Panc1 (cell line): ENCODE data around the gene LRRTM3.

Experiments used
- POLR2AphosphoS5 ChIP-seq: IDR thresholded peaks from 2 replicates; pipeline ENCODE4 v1.6.1; 2012; ENCODE audit warnings: mild to moderate bottlenecking, low read depth, low read length, moderate library complexity
- TCF7L2 ChIP-seq: IDR thresholded peaks from 2 replicates; pipeline ENCODE4 v1.6.1; 2011; ENCODE audit warnings: mild to moderate bottlenecking, low read depth, low read length, inconsistent platforms
- TF ChIP-seq, protein P1 (sequence below): fragments of 450-650 bp; IDR thresholded peaks from 2 replicates; pipeline ENCODE4 v1.5.1; 2017; ENCODE audit warnings: mild to moderate bottlenecking

DNA sequence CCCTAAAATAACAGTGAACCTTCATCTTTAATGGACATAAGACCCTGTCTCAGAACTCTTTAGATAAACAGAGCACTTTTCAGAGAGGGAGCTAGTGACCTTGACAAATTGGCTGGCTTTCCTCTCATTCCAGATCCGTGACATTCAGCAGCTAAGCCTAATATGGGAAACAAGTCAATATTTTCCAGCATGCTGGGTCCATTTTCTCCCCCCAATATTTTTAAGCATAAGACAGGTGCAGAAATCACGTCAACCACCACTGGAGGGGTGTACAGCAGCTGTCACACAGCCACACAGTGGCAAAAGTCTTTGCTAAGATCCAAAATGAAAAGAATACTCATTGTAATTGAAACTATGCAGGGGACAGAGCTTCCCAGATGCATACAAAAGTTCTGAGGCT, 26.1 kb downstream of the LRRTM3 start:
- TF ChIP-seq, protein P1, sequence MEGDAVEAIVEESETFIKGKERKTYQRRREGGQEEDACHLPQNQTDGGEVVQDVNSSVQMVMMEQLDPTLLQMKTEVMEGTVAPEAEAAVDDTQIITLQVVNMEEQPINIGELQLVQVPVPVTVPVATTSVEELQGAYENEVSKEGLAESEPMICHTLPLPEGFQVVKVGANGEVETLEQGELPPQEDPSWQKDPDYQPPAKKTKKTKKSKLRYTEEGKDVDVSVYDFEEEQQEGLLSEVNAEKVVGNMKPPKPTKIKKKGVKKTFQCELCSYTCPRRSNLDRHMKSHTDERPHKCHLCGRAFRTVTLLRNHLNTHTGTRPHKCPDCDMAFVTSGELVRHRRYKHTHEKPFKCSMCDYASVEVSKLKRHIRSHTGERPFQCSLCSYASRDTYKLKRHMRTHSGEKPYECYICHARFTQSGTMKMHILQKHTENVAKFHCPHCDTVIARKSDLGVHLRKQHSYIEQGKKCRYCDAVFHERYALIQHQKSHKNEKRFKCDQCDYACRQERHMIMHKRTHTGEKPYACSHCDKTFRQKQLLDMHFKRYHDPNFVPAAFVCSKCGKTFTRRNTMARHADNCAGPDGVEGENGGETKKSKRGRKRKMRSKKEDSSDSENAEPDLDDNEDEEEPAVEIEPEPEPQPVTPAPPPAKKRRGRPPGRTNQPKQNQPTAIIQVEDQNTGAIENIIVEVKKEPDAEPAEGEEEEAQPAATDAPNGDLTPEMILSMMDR: no peak
- no peak for TF ChIP-seq TCF7L2
- TF ChIP-seq POLR2AphosphoS5: no peak
